Trophoblast cell (in vitro differentiated cells and primary cell): Measurements from ENCODE around the gene DNPH1.

Experiments
- DNase-seq, 2 donors: peaks; one replicate each; pipeline ENCODE4 v3.0.0-alpha.2; 2016
- H2AFZ ChIP-seq: 2 replicates; pipeline ENCODE4 v1.6.1; 2013; ENCODE audit warnings: low read length, moderate library complexity, mild to moderate bottlenecking; ENCODE audit not compliant: insufficient read depth, poor library complexity
- H2AK5ac ChIP-seq: 2 replicates; pipeline ENCODE4 v1.6.1; 2013; ENCODE audit warnings: mild to moderate bottlenecking, low read length
- H2BK120ac ChIP-seq: 2 replicates; pipeline ENCODE4 v1.6.1; 2013; ENCODE audit warnings: low read length, mild to moderate bottlenecking, moderate library complexity; ENCODE audit not compliant: insufficient read depth, poor library complexity
- H2BK12ac ChIP-seq: 2 replicates; pipeline ENCODE4 v1.6.1; 2013; ENCODE audit warnings: mild to moderate bottlenecking, low read length, moderate library complexity
- H2BK5ac ChIP-seq: 2 replicates; pipeline ENCODE4 v1.6.1; 2013; ENCODE audit warnings: low read length, low read depth, moderate library complexity, mild to moderate bottlenecking; ENCODE audit not compliant: poor library complexity
- H3K14ac ChIP-seq: 2 replicates; pipeline ENCODE4 v1.6.1; 2013; ENCODE audit warnings: mild to moderate bottlenecking, low read length
- H3K18ac ChIP-seq: 2 replicates; pipeline ENCODE4 v1.6.1; 2013; ENCODE audit warnings: mild to moderate bottlenecking, low read length
- H3K23ac ChIP-seq: 2 replicates; pipeline ENCODE4 v1.6.1; 2013; ENCODE audit warnings: low read length
- H3K27ac ChIP-seq: 2 replicates; pipeline ENCODE4 v1.5.1; 2013; ENCODE audit warnings: low read depth, mild to moderate bottlenecking, inconsistent platforms, low read length, moderate library complexity
- H3K27me3 ChIP-seq: 2 replicates; pipeline ENCODE4 v1.6.1; 2013; ENCODE audit warnings: inconsistent platforms, mild to moderate bottlenecking, low read length, moderate library complexity; ENCODE audit not compliant: insufficient read depth
- H3K36me3 ChIP-seq, 2 experiments: 1 replicate in 1 of 2; 2 replicates in 1 of 2; pipeline ENCODE4 v1.6.1; 2013; ENCODE audit warnings: low read length in 2 of 2, mild to moderate bottlenecking in 2 of 2, moderate library complexity in 1 of 2; ENCODE audit not compliant: insufficient read depth in 2 of 2, control insufficient read depth in 1 of 2
- H3K4ac ChIP-seq: 2 replicates; pipeline ENCODE4 v1.6.1; 2013; ENCODE audit warnings: low read depth, mild to moderate bottlenecking, low read length, moderate library complexity
- H3K4me1 ChIP-seq, 2 experiments: 1 replicate in 1 of 2; 2 replicates in 1 of 2; pipeline ENCODE4 v1.6.1; 2013; ENCODE audit warnings: low read length in 2 of 2, mild to moderate bottlenecking in 2 of 2, moderate library complexity in 1 of 2; ENCODE audit not compliant: insufficient read depth in 2 of 2, control insufficient read depth in 1 of 2
- H3K4me2 ChIP-seq: 2 replicates; pipeline ENCODE4 v1.6.1; 2013; ENCODE audit warnings: inconsistent platforms, mild to moderate bottlenecking, low read length, moderate library complexity
- H3K4me3 ChIP-seq: 2 replicates; pipeline ENCODE4 v1.5.1; 2013; ENCODE audit warnings: mild to moderate bottlenecking, low read depth, low read length, inconsistent platforms
- H3K79me1 ChIP-seq: one replicate; pipeline ENCODE4 v1.6.1; 2013; ENCODE audit warnings: low read length
- H3K79me2 ChIP-seq: 2 replicates; pipeline ENCODE4 v1.6.1; 2013; ENCODE audit warnings: low read length, mild to moderate bottlenecking; ENCODE audit not compliant: control insufficient read depth, insufficient read depth, poor library complexity
- H3K9ac ChIP-seq: 2 replicates; pipeline ENCODE4 v1.6.1; 2013; ENCODE audit warnings: mild to moderate bottlenecking, low read length
- H3K9me3 ChIP-seq: 2 replicates; pipeline ENCODE4 v1.6.1; 2013; ENCODE audit warnings: low read depth, mild to moderate bottlenecking, control low read depth, inconsistent platforms, low read length; ENCODE audit not compliant: insufficient read depth
- H4K12ac ChIP-seq: 2 replicates; pipeline ENCODE4 v1.6.1; 2013; ENCODE audit warnings: low read depth, mild to moderate bottlenecking, low read length, moderate library complexity
- H4K8ac ChIP-seq: 2 replicates; pipeline ENCODE4 v1.6.1; 2013; ENCODE audit warnings: low read depth, mild to moderate bottlenecking, low read length, moderate library complexity
- H4K91ac ChIP-seq: one replicate; pipeline ENCODE4 v1.6.1; 2013; ENCODE audit warnings: low read depth, mild to moderate bottlenecking, low read length, moderate library complexity
- WGBS: extraction: QIAGEN DNeasy Blood & Tissue Kit; methylation state at CpG from one replicate; pipeline ENCODE4 v1.1.7; 2013; ENCODE audit warnings: missing lambda C conversion rate; ENCODE audit not compliant: insufficient read length, insufficient coverage; ENCODE audit errors: extremely low coverage; 5-methylcytosine and 5-hydroxymethylcytosine counted together

DNPH1 gene

GRCh38 chr6:43248101-43248500 lies 18.8 kb upstream of the DNPH1 start:
- Histone ChIP-seq H3K36me3 (no peaks in the 10 kb centered on the region), H4K8ac (no peak overlapping the region), H3K4me2 (no peak overlapping the region), H3K4me3 (no peak overlapping the region), H2BK12ac (no peak overlapping the region), H3K27me3 (peaks cover 31% of the 10 kb centered on the region), H2AFZ (no peak overlapping the region), H3K79me1 (no peaks in the 10 kb centered on the region), H4K91ac (no peak overlapping the region), H3K79me2 (no peaks in the 10 kb centered on the region), H3K18ac (no peak overlapping the region), H2AK5ac (no peak overlapping the region), H2BK120ac (no peak overlapping the region), H3K9me3 (peaks cover 1% of the 10 kb centered on the region), H3K4me1 (peaks cover 10% of the 10 kb centered on the region in 2 experiments), H2BK5ac (no peak overlapping the region), H3K23ac (no peak overlapping the region), H3K4ac (no peak overlapping the region), H4K12ac (no peak overlapping the region), H3K9ac (no peak overlapping the region), H3K27ac (no peak overlapping the region), H3K14ac (no peak overlapping the region)
- DNase-seq = no peak
- WGBS = no CpG with 5 or more reads among the region's 3 CpGs

GRCh38 chr6:43247114-43247999 lies 18.1 kb upstream of the DNPH1 start:
- H3K4ac ChIP-seq = no peak overlapping the region

GRCh38 chr6:43246301-43247113 lies 17.2 kb upstream of the DNPH1 start:
- no peak overlapping the region for H3K9ac ChIP-seq
- WGBS = no CpG with 5 or more reads among the region's 27 CpGs
- no peak overlapping the region for H2BK120ac ChIP-seq
- no peak overlapping the region for H2BK5ac ChIP-seq
- H3K9me3 ChIP-seq = peaks cover 4% of the 10 kb centered on the region
- H3K36me3 ChIP-seq = no peaks in the 10 kb centered on the region
- H3K27ac ChIP-seq = no peak overlapping the region
- no peak overlapping the region for H4K12ac ChIP-seq
- no peak overlapping the region for H3K18ac ChIP-seq
- H2BK12ac ChIP-seq = no peak overlapping the region
- H3K4ac ChIP-seq = no peak overlapping the region
- no peaks in the 10 kb centered on the region for H3K79me1 ChIP-seq
- no peaks in the 10 kb centered on the region for H3K79me2 ChIP-seq
- no peak overlapping the region for H2AK5ac ChIP-seq
- no peak overlapping the region for H3K14ac ChIP-seq
- peaks cover 10% of the 10 kb centered on the region in 2 experiments for H3K4me1 ChIP-seq
- no peak overlapping the region for H2AFZ ChIP-seq
- H3K23ac ChIP-seq = no peak overlapping the region
- peaks cover 45% of the 10 kb centered on the region for H3K27me3 ChIP-seq
- H3K4me2 ChIP-seq = peak overlapping the region; percentile 57
- no peak for DNase-seq
- no peak overlapping the region for H4K8ac ChIP-seq
- H4K91ac ChIP-seq = no peak overlapping the region
- H3K4me3 ChIP-seq = peak overlapping the region; percentile 18

More at GRCh38 chr6:43247114-43247999, 18.1 kb upstream of the DNPH1 start:
- Histone ChIP-seq H2AK5ac (no peak overlapping the region), H3K9ac (no peak overlapping the region), H3K36me3 (no peaks in the 10 kb centered on the region), H2BK5ac (no peak overlapping the region), H3K14ac (no peak overlapping the region), H3K4me1 (peaks cover 10% of the 10 kb centered on the region in 2 experiments), H4K8ac (no peak overlapping the region), H3K4me2 (peak overlapping the region; percentile 57), H3K18ac (no peak overlapping the region), H4K91ac (no peak overlapping the region), H2BK12ac (no peak overlapping the region), H2BK120ac (no peak overlapping the region), H3K27me3 (peaks cover 38% of the 10 kb centered on the region), H3K9me3 (peaks cover 4% of the 10 kb centered on the region), H4K12ac (no peak overlapping the region), H2AFZ (peak overlapping the region; percentile 43), H3K23ac (no peak overlapping the region), H3K79me1 (no peaks in the 10 kb centered on the region), H3K79me2 (no peaks in the 10 kb centered on the region), H3K4me3 (peak overlapping the region; percentile 55), H3K27ac (no peak overlapping the region)
- no CpG with 5 or more reads among the region's 46 CpGs for WGBS
- peak in 1 of 2 donors; percentile 47 for DNase-seq

- no peak overlapping the region for H3K9ac ChIP-seq
- H3K23ac ChIP-seq = no peak overlapping the region
- H3K4ac ChIP-seq = no peak overlapping the region
- no peak overlapping the region for H2AFZ ChIP-seq
- H3K14ac ChIP-seq = no peak overlapping the region
- no peak overlapping the region for H2BK5ac ChIP-seq
- H3K36me3 ChIP-seq = no peaks in the 10 kb centered on the region
- no peak overlapping the region for H2BK120ac ChIP-seq
- H3K4me3 ChIP-seq = no peak overlapping the region
- no peaks in the 10 kb centered on the region for H3K79me2 ChIP-seq
- no CpG with 5 or more reads among the region's 37 CpGs for WGBS
- no peak overlapping the region for H3K27ac ChIP-seq
- no peak overlapping the region for H4K12ac ChIP-seq
- H4K91ac ChIP-seq = no peak overlapping the region
- no peak overlapping the region for H4K8ac ChIP-seq
- no peak for DNase-seq
- no peaks in the 10 kb centered on the region for H3K79me1 ChIP-seq
- H3K18ac ChIP-seq = no peak overlapping the region
- peaks cover 4% of the 10 kb centered on the region for H3K9me3 ChIP-seq
- no peak overlapping the region for H2AK5ac ChIP-seq
- H2BK12ac ChIP-seq = no peak overlapping the region
- peaks cover 10% of the 10 kb centered on the region in 2 experiments for H3K4me1 ChIP-seq
- H3K4me2 ChIP-seq = no peak overlapping the region
- peaks cover 51% of the 10 kb centered on the region for H3K27me3 ChIP-seq
Observed at GRCh38 chr6:43243664-43244321, 14.5 kb upstream of the DNPH1 start.
